Mesenchymal stem cell (in vitro differentiated cells and primary cell): ENCODE data around the gene KLF5.
A peak's percentile ranks its signal among the peaks of the same experiment; 100 is the strongest.

Experiments used
- DNase-seq: peaks from one replicate; pipeline ENCODE4 v3.0.0-alpha.2; 2013
- H2AFZ ChIP-seq: one replicate; pipeline ENCODE4 v1.6.1; 2013; ENCODE audit warnings: low read depth, mild to moderate bottlenecking, control low read depth, inconsistent platforms, low read length, moderate library complexity
- H2AK5ac ChIP-seq: 2 replicates; pipeline ENCODE4 v1.6.1; 2013; ENCODE audit warnings: low read length, moderate library complexity, mild to moderate bottlenecking, inconsistent platforms; ENCODE audit not compliant: severe bottlenecking
- H2BK120ac ChIP-seq: one replicate; pipeline ENCODE4 v1.6.1; 2013; ENCODE audit warnings: low read depth, mild to moderate bottlenecking, inconsistent platforms, low read length, moderate library complexity
- H2BK12ac ChIP-seq, 2 experiments: one replicate each; pipeline ENCODE4 v1.6.1; 2013; ENCODE audit warnings: inconsistent platforms in 2 of 2, low read length in 2 of 2, mild to moderate bottlenecking in 2 of 2, moderate library complexity in 2 of 2, control low read depth in 1 of 2
- H2BK15ac ChIP-seq: one replicate; pipeline ENCODE4 v1.6.1; 2013; ENCODE audit warnings: mild to moderate bottlenecking, low read depth, inconsistent platforms; ENCODE audit not compliant: poor library complexity, severe bottlenecking
- H2BK5ac ChIP-seq: 2 replicates; pipeline ENCODE4 v1.6.1; 2013; ENCODE audit warnings: low read depth, mild to moderate bottlenecking, low read length, control low read depth, inconsistent platforms; ENCODE audit not compliant: poor library complexity, severe bottlenecking
- H3K14ac ChIP-seq, 2 experiments: one replicate each; pipeline ENCODE4 v1.6.1; 2013; ENCODE audit warnings: inconsistent platforms in 2 of 2, low read length in 2 of 2, control low read depth in 1 of 2, mild to moderate bottlenecking in 1 of 2, moderate library complexity in 1 of 2
- H3K18ac ChIP-seq, 2 experiments: one replicate each; pipeline ENCODE4 v1.6.1; 2013; ENCODE audit warnings: inconsistent platforms in 2 of 2, low read length in 2 of 2, control low read depth in 1 of 2, low read depth in 1 of 2, mild to moderate bottlenecking in 1 of 2
- H3K23ac ChIP-seq, 2 experiments: one replicate each; pipeline ENCODE4 v1.6.1; 2013; ENCODE audit warnings: inconsistent platforms in 2 of 2, low read length in 2 of 2, mild to moderate bottlenecking in 2 of 2, moderate library complexity in 2 of 2, control low read depth in 1 of 2
- H3K27ac ChIP-seq: 2 replicates; pipeline ENCODE4 v1.5.1; 2013; ENCODE audit warnings: mild to moderate bottlenecking, moderate library complexity, low read length, control low read depth, inconsistent platforms; ENCODE audit not compliant: poor library complexity, severe bottlenecking
- H3K27me3 ChIP-seq, 2 experiments: 2 replicates each; pipeline versions ENCODE4 v1.6.1 to v1.7.0; 2013; ENCODE audit warnings: low read length in 2 of 2, mild to moderate bottlenecking in 2 of 2, moderate library complexity in 2 of 2, control low read depth in 1 of 2, inconsistent platforms in 1 of 2; ENCODE audit not compliant: control insufficient read depth in 1 of 2, insufficient read depth in 1 of 2
- H3K36me3 ChIP-seq, 2 experiments: 2 replicates each; pipeline versions ENCODE4 v1.6.1 to v1.7.0; 2013; ENCODE audit warnings: low read length in 2 of 2, control low read depth in 1 of 2, inconsistent platforms in 1 of 2, low read depth in 1 of 2, mild to moderate bottlenecking in 1 of 2; ENCODE audit not compliant: insufficient read depth in 2 of 2, control insufficient read depth in 1 of 2
- H3K4ac ChIP-seq, 2 experiments: one replicate each; pipeline ENCODE4 v1.6.1; 2013; ENCODE audit warnings: inconsistent platforms in 2 of 2, low read length in 2 of 2, mild to moderate bottlenecking in 2 of 2, moderate library complexity in 2 of 2, control low read depth in 1 of 2, low read depth in 1 of 2
- H3K4me1 ChIP-seq: 2 replicates; pipeline ENCODE4 v1.6.1; 2013; ENCODE audit warnings: low read depth, low read length, control low read depth; ENCODE audit not compliant: control insufficient read depth, insufficient read depth
- H3K4me2 ChIP-seq: 2 replicates; pipeline ENCODE4 v1.6.1; 2013; ENCODE audit warnings: low read length, mild to moderate bottlenecking, inconsistent platforms; ENCODE audit not compliant: poor library complexity, severe bottlenecking
- H3K4me3 ChIP-seq, 2 experiments: 2 replicates each; pipeline versions ENCODE4 v1.5.1 to v1.7.0; 2013; ENCODE audit warnings: low read length in 2 of 2, mild to moderate bottlenecking in 2 of 2, control low read depth in 1 of 2, low read depth in 1 of 2; ENCODE audit not compliant: insufficient read depth in 1 of 2
- H3K79me1 ChIP-seq: replicated peaks from 2 replicates; pipeline ENCODE4 v1.6.1; 2013; ENCODE audit warnings: mild to moderate bottlenecking, control low read depth, low read length, inconsistent platforms; ENCODE audit not compliant: poor library complexity, severe bottlenecking
- H3K9ac ChIP-seq: 2 replicates; pipeline ENCODE4 v1.7.0; 2013; ENCODE audit warnings: mild to moderate bottlenecking, low read length, moderate library complexity
- H3K9me3 ChIP-seq: 2 replicates; pipeline ENCODE4 v1.7.0; 2013; ENCODE audit warnings: mild to moderate bottlenecking, low read length; ENCODE audit not compliant: control insufficient read depth
- H4K8ac ChIP-seq: one replicate; pipeline ENCODE4 v1.6.1; 2013; ENCODE audit warnings: inconsistent platforms, mild to moderate bottlenecking, low read length, moderate library complexity
- H4K91ac ChIP-seq: one replicate; pipeline ENCODE4 v1.6.1; 2013; ENCODE audit warnings: mild to moderate bottlenecking, low read length, inconsistent platforms
- WGBS: methylation state at CpG from one replicate; pipeline ENCODE4 v1.1.7; 2013; ENCODE audit warnings: mixed read lengths; 5-methylcytosine and 5-hydroxymethylcytosine counted together

The KLF5 gene

GRCh38 chr13:73090823-73091187 lies 32.0 kb downstream of the KLF5 start:
- no peak overlapping the region for H3K14ac ChIP-seq
- WGBS = 0% methylated on average over 1 of the region's 1 CpG
- H3K36me3 ChIP-seq = no peaks in the 10 kb centered on the region
- no peak overlapping the region for H3K4me2 ChIP-seq
- H4K91ac ChIP-seq = no peak overlapping the region
- no peak overlapping the region for H2AK5ac ChIP-seq
- H2BK120ac ChIP-seq = no peak overlapping the region
- H3K9ac ChIP-seq = no peak overlapping the region
- H3K4ac ChIP-seq = no peak overlapping the region
- H3K18ac ChIP-seq = no peak overlapping the region
- H3K79me1 ChIP-seq = no peaks in the 10 kb centered on the region
- no peak overlapping the region for H2BK15ac ChIP-seq
- peak overlapping the region in 1 of 2 experiments; percentile 13 for H2BK12ac ChIP-seq
- H3K27ac ChIP-seq = peak overlapping the region; percentile 63
- no peak overlapping the region for H2BK5ac ChIP-seq
- H3K23ac ChIP-seq = no peak overlapping the region
- no peak overlapping the region for H3K4me3 ChIP-seq
- H3K9me3 ChIP-seq = peaks cover 13% of the 10 kb centered on the region
- no peaks in the 10 kb centered on the region for H3K4me1 ChIP-seq
- no peak overlapping the region for H4K8ac ChIP-seq
- no peak for DNase-seq
- H3K27me3 ChIP-seq = no peaks in the 10 kb centered on the region
- H2AFZ ChIP-seq = no peak overlapping the region

- H3K23ac ChIP-seq = no peak overlapping the region
- H3K14ac ChIP-seq = no peak overlapping the region
- no peak overlapping the region for H2BK15ac ChIP-seq
- H3K36me3 ChIP-seq = no peaks in the 10 kb centered on the region
- H3K27me3 ChIP-seq = no peaks in the 10 kb centered on the region
- H3K9me3 ChIP-seq = peaks cover 13% of the 10 kb centered on the region
- no peak overlapping the region for H3K4ac ChIP-seq
- peak; percentile 49 for DNase-seq
- H3K4me3 ChIP-seq = no peak overlapping the region
- H3K18ac ChIP-seq = no peak overlapping the region
- no peaks in the 10 kb centered on the region for H3K79me1 ChIP-seq
- no peak overlapping the region for H4K8ac ChIP-seq
- H3K4me2 ChIP-seq = no peak overlapping the region
- no peak overlapping the region for H2AK5ac ChIP-seq
- H2BK120ac ChIP-seq = no peak overlapping the region
- no peak overlapping the region for H3K27ac ChIP-seq
- H4K91ac ChIP-seq = no peak overlapping the region
- H2BK12ac ChIP-seq = no peak overlapping the region
- no peak overlapping the region for H2BK5ac ChIP-seq
- H2AFZ ChIP-seq = no peak overlapping the region
- no peaks in the 10 kb centered on the region for H3K4me1 ChIP-seq
- no peak overlapping the region for H3K9ac ChIP-seq
These were observed 34.0 kb downstream of the KLF5 start for GRCh38 chr13:73092829-73093228.

GRCh38 chr13:73096173-73096572 lies 37.4 kb downstream of the KLF5 start:
- Histone ChIP-seq H4K8ac (no peak overlapping the region), H3K4ac (no peak overlapping the region)
- 80% methylated on average over 2 of the region's 2 CpGs for WGBS

GRCh38 chr13:73096638-73097037 lies 37.8 kb downstream of the KLF5 start:
- Histone ChIP-seq H4K91ac (no peak overlapping the region), H4K8ac (no peak overlapping the region), H2BK5ac (no peak overlapping the region), H2BK12ac (no peak overlapping the region), H3K23ac (no peak overlapping the region), H3K4ac (no peak overlapping the region), H3K79me1 (no peaks in the 10 kb centered on the region), H2BK120ac (no peak overlapping the region), H2BK15ac (no peak overlapping the region), H3K9me3 (no peaks in the 10 kb centered on the region), H3K4me3 (no peak overlapping the region), H3K14ac (no peak overlapping the region), H3K4me1 (no peaks in the 10 kb centered on the region), H3K27ac (no peak overlapping the region), H3K9ac (no peak overlapping the region), H3K27me3 (no peaks in the 10 kb centered on the region), H3K4me2 (no peak overlapping the region), H2AFZ (no peak overlapping the region), H3K18ac (no peak overlapping the region), H3K36me3 (no peaks in the 10 kb centered on the region), H2AK5ac (no peak overlapping the region)
- no peak for DNase-seq
- 73% methylated on average over 4 of the region's 5 CpGs for WGBS

More at GRCh38 chr13:73096173-73096572, 37.4 kb downstream of the KLF5 start:
- Histone ChIP-seq H3K4me3 (no peak overlapping the region), H3K23ac (no peak overlapping the region), H3K18ac (no peak overlapping the region), H3K79me1 (no peaks in the 10 kb centered on the region), H2BK5ac (no peak overlapping the region), H3K9ac (no peak overlapping the region), H2AFZ (no peak overlapping the region), H2AK5ac (no peak overlapping the region), H3K4me2 (no peak overlapping the region), H3K9me3 (no peaks in the 10 kb centered on the region), H2BK12ac (no peak overlapping the region), H3K14ac (no peak overlapping the region), H2BK120ac (no peak overlapping the region), H3K4me1 (no peaks in the 10 kb centered on the region), H4K91ac (no peak overlapping the region), H3K27ac (no peak overlapping the region), H3K27me3 (no peaks in the 10 kb centered on the region), H2BK15ac (no peak overlapping the region), H3K36me3 (no peaks in the 10 kb centered on the region)
- no peak for DNase-seq
